OCI-LY1 (cell line): ENCODE measurements around the gene EYS.

Source experiments
- H2AFZ ChIP-seq: fragments of 200-600 bp; sonication (generic), shearing (Covaris generic); 2 replicates; pipeline ENCODE4 v1.6.0; 2014; ENCODE audit warnings: antibody characterized with exemption, mild to moderate bottlenecking, low read length
- H3F3A ChIP-seq: fragments of 200-600 bp; sonication (generic), shearing (Covaris generic); 2 replicates; pipeline ENCODE4 v1.6.0; 2014; ENCODE audit warnings: mild to moderate bottlenecking, antibody characterized with exemption, low read length, moderate library complexity; ENCODE audit not compliant: insufficient read depth
- H3K27ac ChIP-seq: fragments of 200-600 bp; sonication (generic); 2 replicates; pipeline ENCODE4 v1.5.1; 2014; ENCODE audit warnings: low read length, mixed run types, mild to moderate bottlenecking, low read depth; ENCODE audit not compliant: poor library complexity, severe bottlenecking
- H3K27me3 ChIP-seq: fragments of 200-600 bp; sonication (generic); 2 replicates; pipeline ENCODE4 v1.6.0; 2014; ENCODE audit warnings: antibody characterized with exemption, mild to moderate bottlenecking, low read length, moderate library complexity; ENCODE audit not compliant: insufficient read depth
- H3K36me3 ChIP-seq: fragments of 200-600 bp; sonication (generic); 2 replicates; pipeline ENCODE4 v1.6.1; 2014; ENCODE audit warnings: mild to moderate bottlenecking, antibody characterized with exemption, low read length, moderate library complexity, mixed read lengths; ENCODE audit not compliant: insufficient read depth
- H3K4me1 ChIP-seq: fragments of 200-600 bp; sonication (generic); 2 replicates; pipeline ENCODE4 v1.5.1; 2014; ENCODE audit warnings: mild to moderate bottlenecking, low read length, moderate library complexity; ENCODE audit not compliant: insufficient read depth, severe bottlenecking
- H3K4me2 ChIP-seq: fragments of 200-600 bp; sonication (generic), shearing (Covaris generic); 2 replicates; pipeline ENCODE4 v1.6.1; 2014; ENCODE audit warnings: low read length
- H3K4me3 ChIP-seq: fragments of 200-600 bp; sonication (generic); 2 replicates; pipeline ENCODE4 v1.5.1; 2014; ENCODE audit warnings: low read length, low read depth, mild to moderate bottlenecking, mixed read lengths; ENCODE audit not compliant: poor library complexity, severe bottlenecking
- H3K79me2 ChIP-seq: fragments of 200-600 bp; shearing (Covaris generic); 2 replicates; pipeline ENCODE4 v1.6.1; 2016; ENCODE audit warnings: mixed run types, low read length, mixed read lengths; ENCODE audit not compliant: insufficient read depth
- H3K9ac ChIP-seq: fragments of 200-600 bp; sonication (generic), shearing (Covaris generic); 2 replicates; pipeline ENCODE4 v1.6.1; 2014; ENCODE audit warnings: mild to moderate bottlenecking, low read length, mixed read lengths
- H3K9me2 ChIP-seq: fragments of 200-600 bp; sonication (generic), shearing (Covaris generic); 2 replicates; pipeline ENCODE4 v1.6.1; 2014; ENCODE audit warnings: low read depth, mild to moderate bottlenecking, low read length, mixed read lengths
- H3K9me3 ChIP-seq: fragments of 200-600 bp; shearing (Covaris generic); 2 replicates; pipeline ENCODE4 v1.6.1; 2014; ENCODE audit warnings: low read length, mixed read lengths
- H4K20me1 ChIP-seq: fragments of 200-600 bp; sonication (generic), shearing (Covaris generic); 2 replicates; pipeline ENCODE4 v1.6.0; 2016; ENCODE audit warnings: mild to moderate bottlenecking, low read length; ENCODE audit not compliant: insufficient read depth
- CTCF ChIP-seq: fragments of 200-600 bp; sonication (generic), shearing (Covaris generic); IDR thresholded peaks from 2 replicates; pipeline ENCODE4 v1.5.1; 2017; ENCODE audit warnings: mild to moderate bottlenecking, antibody characterized with exemption, low read length, moderate library complexity, mixed read lengths
- EZH2 ChIP-seq: fragments of 200-600 bp; sonication (generic), shearing (Covaris generic); IDR thresholded peaks from 2 replicates; pipeline ENCODE4 v1.8.0; 2017; ENCODE audit warnings: borderline replicate concordance, mixed run types, mild to moderate bottlenecking, antibody characterized with exemption, low read length, moderate library complexity, mixed read lengths

The EYS gene

DNA sequence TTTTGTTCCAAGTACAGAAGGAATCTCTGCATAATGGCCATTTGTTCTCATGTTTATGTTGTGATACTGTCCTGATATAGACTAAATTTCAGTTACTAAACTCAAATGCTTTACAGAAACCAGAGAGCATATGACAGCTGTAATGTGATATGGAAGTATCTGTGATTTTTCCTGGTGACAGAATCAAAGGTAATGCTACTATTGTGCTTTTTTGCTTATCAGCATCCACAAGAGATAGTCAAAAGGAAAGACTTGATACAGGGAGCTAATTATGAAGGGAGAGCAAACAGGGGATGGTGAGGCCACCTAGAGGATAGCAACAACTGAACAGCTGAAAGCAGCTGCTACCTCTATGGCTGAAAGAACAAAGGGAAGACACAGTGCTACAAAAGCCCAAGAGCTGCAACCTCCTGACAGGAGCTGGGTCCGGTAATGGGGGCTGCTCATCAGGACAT, 1890.0 kb downstream of the EYS start:
- H4K20me1 ChIP-seq, result no peaks in the 10 kb centered on the region
- H3K79me2 ChIP-seq, result no peaks in the 10 kb centered on the region
- no peaks in the 10 kb centered on the region for H3K27me3 ChIP-seq
- H3K36me3 ChIP-seq, result no peaks in the 10 kb centered on the region
- no peaks in the 10 kb centered on the region for H3F3A ChIP-seq
- no peak overlapping the region for H2AFZ ChIP-seq
- H3K4me2 ChIP-seq, result no peak overlapping the region
- no peaks in the 10 kb centered on the region for H3K9me3 ChIP-seq
- H3K4me1 ChIP-seq, result no peaks in the 10 kb centered on the region
- H3K9me2 ChIP-seq, result no peaks in the 10 kb centered on the region
- H3K27ac ChIP-seq, result no peak overlapping the region
- H3K9ac ChIP-seq, result no peak overlapping the region
- TF ChIP-seq EZH2 (no peak), CTCF (peak; percentile 28; the same call in 1 of the 2 replicates)
- no peak overlapping the region for H3K4me3 ChIP-seq

GRCh38 chr6:63816401-63816981, 1890.5 kb downstream of the EYS start:
- no peaks in the 10 kb centered on the region for H4K20me1 ChIP-seq
- no peaks in the 10 kb centered on the region for H3K36me3 ChIP-seq
- H3K9me3 ChIP-seq, result no peaks in the 10 kb centered on the region
- H3K9ac ChIP-seq, result no peak overlapping the region
- H3K27me3 ChIP-seq, result no peaks in the 10 kb centered on the region
- H2AFZ ChIP-seq, result no peak overlapping the region
- no peak for TF ChIP-seq EZH2
- no peaks in the 10 kb centered on the region for H3F3A ChIP-seq
- H3K4me2 ChIP-seq, result no peak overlapping the region
- H3K4me1 ChIP-seq, result no peaks in the 10 kb centered on the region
- H3K4me3 ChIP-seq, result no peak overlapping the region
- H3K79me2 ChIP-seq, result no peaks in the 10 kb centered on the region
- no peak overlapping the region for H3K27ac ChIP-seq
- H3K9me2 ChIP-seq, result no peaks in the 10 kb centered on the region

- no peak overlapping the region for H3K27ac ChIP-seq
- no peaks in the 10 kb centered on the region for H3K36me3 ChIP-seq
- no peaks in the 10 kb centered on the region for H3K4me1 ChIP-seq
- H2AFZ ChIP-seq, result no peak overlapping the region
- H3K27me3 ChIP-seq, result no peaks in the 10 kb centered on the region
- H3F3A ChIP-seq, result no peaks in the 10 kb centered on the region
- no peaks in the 10 kb centered on the region for H3K79me2 ChIP-seq
- H3K4me3 ChIP-seq, result no peak overlapping the region
- H3K4me2 ChIP-seq, result no peak overlapping the region
- no peaks in the 10 kb centered on the region for H4K20me1 ChIP-seq
- no peaks in the 10 kb centered on the region for H3K9me3 ChIP-seq
- 0 out of 2 replicates have a peak, but pooled peaks have one; percentile 5 for TF ChIP-seq CTCF
- no peak for TF ChIP-seq EZH2
- no peaks in the 10 kb centered on the region for H3K9me2 ChIP-seq
- H3K9ac ChIP-seq, result no peak overlapping the region
Measured at GRCh38 chr6:63814459-63814858, 1892.6 kb downstream of the EYS start.

DNA sequence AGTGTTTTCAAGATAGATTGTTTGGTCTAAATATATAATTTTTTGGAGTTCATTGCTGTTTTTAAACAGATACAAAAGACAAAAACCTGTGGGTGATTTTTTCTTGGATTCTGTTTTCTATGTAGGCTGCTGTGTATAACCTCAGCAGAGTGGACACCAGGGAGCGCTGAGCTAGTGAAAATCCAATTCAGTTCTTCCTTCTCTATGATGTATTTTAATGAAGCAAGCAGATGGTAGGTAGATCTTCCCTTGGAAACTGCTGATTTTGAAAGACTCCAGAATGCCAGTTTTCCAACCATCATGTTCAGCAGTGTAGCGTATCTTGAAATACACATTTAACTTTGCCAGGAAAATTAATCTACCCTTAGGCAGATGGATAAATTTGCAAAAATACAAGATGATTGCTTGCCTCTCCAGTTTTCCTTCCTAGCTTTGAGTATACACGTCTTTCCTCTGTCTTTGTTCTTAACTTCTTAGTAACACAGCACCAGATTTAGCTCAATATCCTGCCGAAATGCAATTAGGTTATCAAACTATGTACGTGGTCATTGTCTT, 1893.4 kb downstream of the EYS start:
- Histone ChIP-seq H3K4me3 (no peak overlapping the region), H3K9ac (no peak overlapping the region), H3K27me3 (no peaks in the 10 kb centered on the region), H3K9me3 (no peaks in the 10 kb centered on the region), H3K4me1 (no peaks in the 10 kb centered on the region), H3F3A (no peaks in the 10 kb centered on the region), H3K4me2 (no peak overlapping the region), H3K36me3 (no peaks in the 10 kb centered on the region), H3K27ac (no peak overlapping the region), H4K20me1 (no peaks in the 10 kb centered on the region), H3K9me2 (no peaks in the 10 kb centered on the region), H2AFZ (no peak overlapping the region), H3K79me2 (no peaks in the 10 kb centered on the region)
- TF ChIP-seq EZH2 (no peak), CTCF (no peak)
